Measurements from ENCODE around the gene LTC4S. TPM values are rescaled to one million over a fixed set of nuclear protein-coding genes. Genes with fewer than 3 reads are reported as not detected.

The LTC4S gene
- polyA plus RNA-seq, 1 donor from 2014 or later = 5.9 TPM

DNA sequence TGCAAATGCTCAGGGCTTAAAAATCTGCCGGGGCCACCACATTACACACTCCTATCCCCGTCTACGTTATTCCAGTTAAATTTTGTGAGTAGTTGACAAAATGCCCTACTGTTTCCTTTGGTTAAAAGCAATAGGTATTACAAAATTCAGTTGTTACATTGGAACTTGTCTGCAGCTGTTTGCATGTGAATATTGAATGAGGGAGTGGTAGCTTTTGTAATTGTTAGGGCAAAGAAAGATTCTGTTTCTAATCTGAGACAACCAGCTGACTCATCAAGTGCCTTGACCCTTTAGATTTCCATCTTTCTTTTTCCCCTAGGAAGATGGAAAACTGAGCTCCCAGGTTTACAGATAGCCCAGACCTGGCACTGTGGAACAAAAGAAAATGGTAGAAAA is 31.0 kb upstream of the LTC4S start:
- H4K20me1 ChIP-seq (ENCODE audit: insufficient read depth) = peaks cover 3% of the 10 kb centered on the region
- H2AFZ ChIP-seq (ENCODE audit: low read depth, low read length) = no peak overlapping the region
- no peaks in the 10 kb centered on the region for H3K27me3 ChIP-seq (ENCODE audit: insufficient read depth, low read depth, low read length)
- TF ChIP-seq RAD21 (conservative IDR thresholded peaks at IDR 0.05) (no peak), CTCF (IDR thresholded peaks at IDR 0.05; ENCODE audit: poor library complexity, severe bottlenecking) (no peak)
- no peak overlapping the region for H3K4me3 ChIP-seq (ENCODE audit: low read length)
- H3K36me3 ChIP-seq (ENCODE audit: insufficient read depth, low read length) = no peaks in the 10 kb centered on the region
- H3K79me2 ChIP-seq (replicated peaks; ENCODE audit: insufficient read depth, low read length) = peaks cover 48% of the 10 kb centered on the region
- no peaks in the 10 kb centered on the region for H3K9me3 ChIP-seq (ENCODE audit: low read length)
- H3K27ac ChIP-seq (ENCODE audit: low read length) = no peak overlapping the region
- no peak overlapping the region for H3K4me2 ChIP-seq (ENCODE audit: low read length)
- no peaks in the 10 kb centered on the region for H3F3A ChIP-seq (ENCODE audit: insufficient read depth, low read length, poor library complexity, severe bottlenecking)
- H3K9ac ChIP-seq (ENCODE audit: low read length) = no peak overlapping the region
- no peaks in the 10 kb centered on the region for H3K9me2 ChIP-seq (ENCODE audit: insufficient read depth, low read length)

- Histone ChIP-seq H3K9me2 (ENCODE audit: insufficient read depth, low read length) (no peaks in the 10 kb centered on the region), H3K27ac (ENCODE audit: low read length) (no peak overlapping the region), H3F3A (ENCODE audit: insufficient read depth, low read length, poor library complexity, severe bottlenecking) (no peaks in the 10 kb centered on the region), H3K79me2 (replicated peaks; ENCODE audit: insufficient read depth, low read length) (peaks cover 45% of the 10 kb centered on the region), H3K4me2 (ENCODE audit: low read length) (no peak overlapping the region), H3K9me3 (ENCODE audit: low read length) (no peaks in the 10 kb centered on the region), H2AFZ (ENCODE audit: low read depth, low read length) (no peak overlapping the region), H4K20me1 (ENCODE audit: insufficient read depth) (peaks cover 2% of the 10 kb centered on the region), H3K27me3 (ENCODE audit: insufficient read depth, low read depth, low read length) (no peaks in the 10 kb centered on the region), H3K4me3 (ENCODE audit: low read length) (no peak overlapping the region), H3K36me3 (ENCODE audit: insufficient read depth, low read length) (no peaks in the 10 kb centered on the region), H3K9ac (ENCODE audit: low read length) (no peak overlapping the region)
- TF ChIP-seq SMC3 (conservative IDR thresholded peaks at IDR 0.05; ENCODE audit: poor library complexity) = peak; percentile 62
- peak; percentile 77 for TF ChIP-seq RAD21 (conservative IDR thresholded peaks at IDR 0.05)
- TF ChIP-seq, protein P1, sequence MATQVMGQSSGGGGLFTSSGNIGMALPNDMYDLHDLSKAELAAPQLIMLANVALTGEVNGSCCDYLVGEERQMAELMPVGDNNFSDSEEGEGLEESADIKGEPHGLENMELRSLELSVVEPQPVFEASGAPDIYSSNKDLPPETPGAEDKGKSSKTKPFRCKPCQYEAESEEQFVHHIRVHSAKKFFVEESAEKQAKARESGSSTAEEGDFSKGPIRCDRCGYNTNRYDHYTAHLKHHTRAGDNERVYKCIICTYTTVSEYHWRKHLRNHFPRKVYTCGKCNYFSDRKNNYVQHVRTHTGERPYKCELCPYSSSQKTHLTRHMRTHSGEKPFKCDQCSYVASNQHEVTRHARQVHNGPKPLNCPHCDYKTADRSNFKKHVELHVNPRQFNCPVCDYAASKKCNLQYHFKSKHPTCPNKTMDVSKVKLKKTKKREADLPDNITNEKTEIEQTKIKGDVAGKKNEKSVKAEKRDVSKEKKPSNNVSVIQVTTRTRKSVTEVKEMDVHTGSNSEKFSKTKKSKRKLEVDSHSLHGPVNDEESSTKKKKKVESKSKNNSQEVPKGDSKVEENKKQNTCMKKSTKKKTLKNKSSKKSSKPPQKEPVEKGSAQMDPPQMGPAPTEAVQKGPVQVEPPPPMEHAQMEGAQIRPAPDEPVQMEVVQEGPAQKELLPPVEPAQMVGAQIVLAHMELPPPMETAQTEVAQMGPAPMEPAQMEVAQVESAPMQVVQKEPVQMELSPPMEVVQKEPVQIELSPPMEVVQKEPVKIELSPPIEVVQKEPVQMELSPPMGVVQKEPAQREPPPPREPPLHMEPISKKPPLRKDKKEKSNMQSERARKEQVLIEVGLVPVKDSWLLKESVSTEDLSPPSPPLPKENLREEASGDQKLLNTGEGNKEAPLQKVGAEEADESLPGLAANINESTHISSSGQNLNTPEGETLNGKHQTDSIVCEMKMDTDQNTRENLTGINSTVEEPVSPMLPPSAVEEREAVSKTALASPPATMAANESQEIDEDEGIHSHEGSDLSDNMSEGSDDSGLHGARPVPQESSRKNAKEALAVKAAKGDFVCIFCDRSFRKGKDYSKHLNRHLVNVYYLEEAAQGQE (IDR thresholded peaks at IDR 0.05; ENCODE audit: borderline replicate concordance) = no peak
- peak; percentile 93 for TF ChIP-seq CTCF (IDR thresholded peaks at IDR 0.05; ENCODE audit: poor library complexity, severe bottlenecking)
Observed at GRCh38 chr5:179763215-179763945, 30.4 kb upstream of the LTC4S start.

DNA sequence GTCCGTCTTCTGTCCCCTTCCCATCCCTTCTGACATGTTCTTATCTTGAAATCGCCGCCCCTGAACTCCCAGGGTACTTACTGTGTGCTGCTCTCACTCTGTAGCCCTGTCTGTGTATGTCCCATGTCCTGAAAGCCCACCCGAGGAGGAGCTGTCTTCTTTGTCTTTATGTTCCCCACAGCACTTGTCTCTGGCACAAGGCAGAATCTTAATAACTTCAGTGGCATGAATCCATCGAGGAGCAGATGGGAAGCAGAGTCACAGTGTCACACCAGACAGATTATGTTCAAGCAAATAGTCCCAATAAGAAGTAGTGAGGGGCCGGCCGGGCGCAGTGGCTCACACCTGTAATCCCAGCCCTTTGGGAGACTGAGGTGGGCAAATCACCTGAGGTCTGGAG is 29.7 kb upstream of the LTC4S start:
- Histone ChIP-seq H3F3A (ENCODE audit: insufficient read depth, low read length, poor library complexity, severe bottlenecking) (no peaks in the 10 kb centered on the region), H3K9me3 (ENCODE audit: low read length) (no peaks in the 10 kb centered on the region), H3K9me2 (ENCODE audit: insufficient read depth, low read length) (no peaks in the 10 kb centered on the region), H4K20me1 (ENCODE audit: insufficient read depth) (peaks cover 2% of the 10 kb centered on the region), H3K27me3 (ENCODE audit: insufficient read depth, low read depth, low read length) (no peaks in the 10 kb centered on the region), H3K4me2 (ENCODE audit: low read length) (no peak overlapping the region), H2AFZ (ENCODE audit: low read depth, low read length) (no peak overlapping the region), H3K4me3 (ENCODE audit: low read length) (no peak overlapping the region), H3K79me2 (replicated peaks; ENCODE audit: insufficient read depth, low read length) (peaks cover 39% of the 10 kb centered on the region), H3K36me3 (ENCODE audit: insufficient read depth, low read length) (no peaks in the 10 kb centered on the region), H3K27ac (ENCODE audit: low read length) (no peak overlapping the region), H3K9ac (ENCODE audit: low read length) (no peak overlapping the region)
- no peak for TF ChIP-seq SMC3 (conservative IDR thresholded peaks at IDR 0.05; ENCODE audit: poor library complexity)
- TF ChIP-seq POLR2AphosphoS5 (IDR thresholded peaks at IDR 0.05) = no peak
- no peak for TF ChIP-seq EZH2 (IDR thresholded peaks at IDR 0.05; ENCODE audit: borderline replicate concordance, insufficient read depth, low read length, poor library complexity, severe bottlenecking)
- no peak for TF ChIP-seq MXI1 (conservative IDR thresholded peaks at IDR 0.05; ENCODE audit: poor library complexity, severe bottlenecking)
- no peak for TF ChIP-seq CTCF (IDR thresholded peaks at IDR 0.05; ENCODE audit: poor library complexity, severe bottlenecking)
- no peak for TF ChIP-seq EP300 (conservative IDR thresholded peaks at IDR 0.05; ENCODE audit: poor library complexity, severe bottlenecking)
- no peak for TF ChIP-seq RAD21 (conservative IDR thresholded peaks at IDR 0.05)

Measured in neural cell (in vitro differentiated cells).